ENCODE data around the gene DHRS7.

- TF ChIP-seq CTCF (conservative IDR thresholded peaks at IDR 0.05; ENCODE audit: low read depth in 2 of 2) (no peak), EZH2 (IDR thresholded peaks at IDR 0.05; ENCODE audit: low read depth, unreplicated experiment) (no peak), CREB1 (CRISPR knock-in tag; IDR thresholded peaks at IDR 0.05; ENCODE audit: low read depth) (no peak), REST (IDR thresholded peaks at IDR 0.05; ENCODE audit: unreplicated experiment) (no peak), STAT1 (IDR thresholded peaks at IDR 0.05; ENCODE audit: unreplicated experiment) (no peak), JUNB (IDR thresholded peaks at IDR 0.05; ENCODE audit: unreplicated experiment) (no peak), POLR2AphosphoS5 (IDR thresholded peaks at IDR 0.05; ENCODE audit: low read depth) (no peak)
Measured at GRCh38 chr14:60116181-60116580, 49.0 kb downstream of the DHRS7 start.
